Endothelial cell of umbilical vein (primary cell): ENCODE data around the gene LSG1.

Source experiments
- EZH2 ChIP-seq: IDR thresholded peaks from 2 replicates; pipeline ENCODE4 v1.6.1; 2012; ENCODE audit warnings: borderline replicate concordance, low read depth, mild to moderate bottlenecking, moderate library complexity, low read length, inconsistent platforms; ENCODE audit not compliant: severe bottlenecking
- JUN ChIP-seq: IDR thresholded peaks from 2 replicates; pipeline ENCODE4 v1.6.1; 2011; ENCODE audit warnings: borderline replicate concordance, low read depth; ENCODE audit not compliant: insufficient read length, insufficient read depth
- POLR2A ChIP-seq: IDR thresholded peaks from 2 replicates; pipeline ENCODE4 v1.6.1; 2012; ENCODE audit warnings: low read depth, mild to moderate bottlenecking, control low read depth, low read length
- TF ChIP-seq, protein P1 (sequence below), 2 donors: IDR thresholded peaks; 1 replicate in 1 of 2; 2 replicates in 1 of 2; pipeline ENCODE4 v1.5.1; 2011; ENCODE audit warnings: low read length in 2 of 2, mild to moderate bottlenecking in 2 of 2, moderate library complexity in 2 of 2, control low read depth in 1 of 2, inconsistent platforms in 1 of 2, low read depth in 1 of 2; ENCODE audit not compliant: insufficient read depth in 1 of 2; ENCODE audit errors: extremely low read depth in 1 of 2

DNA sequence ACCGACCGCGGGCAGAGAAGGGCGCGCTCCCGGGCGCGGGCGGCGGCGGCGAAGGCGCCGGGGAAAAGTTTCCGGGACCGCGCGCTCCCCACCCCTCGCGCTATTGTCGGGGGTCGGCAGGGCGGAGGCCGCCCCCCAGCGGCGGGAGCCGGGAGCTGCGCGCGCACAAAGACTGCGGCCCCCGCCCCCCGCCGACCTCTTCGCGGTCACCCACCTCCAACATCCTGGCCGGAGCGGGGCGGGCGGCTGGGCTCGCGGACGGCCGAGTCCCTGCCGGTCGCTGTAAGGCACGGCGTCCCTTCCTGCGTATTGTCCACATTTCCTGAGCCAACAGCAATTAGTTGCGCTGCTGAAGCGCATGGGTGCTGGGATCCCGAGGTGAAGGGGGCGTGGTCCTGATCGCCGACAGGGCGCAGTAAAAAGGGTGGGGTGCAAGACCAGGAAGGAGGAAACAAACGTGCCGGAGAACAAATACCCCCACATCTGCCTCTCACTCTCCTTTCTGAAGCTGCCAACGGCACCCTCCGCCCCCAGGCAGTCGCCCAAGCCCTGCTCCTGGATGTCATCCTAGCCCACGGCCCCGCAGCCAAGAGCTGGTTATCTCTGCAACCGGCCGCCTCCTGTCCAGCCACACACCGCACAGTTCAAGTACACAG is 38.5 kb downstream of the LSG1 start, which contains the start of gene TMEM44:
- TF ChIP-seq, protein P1, sequence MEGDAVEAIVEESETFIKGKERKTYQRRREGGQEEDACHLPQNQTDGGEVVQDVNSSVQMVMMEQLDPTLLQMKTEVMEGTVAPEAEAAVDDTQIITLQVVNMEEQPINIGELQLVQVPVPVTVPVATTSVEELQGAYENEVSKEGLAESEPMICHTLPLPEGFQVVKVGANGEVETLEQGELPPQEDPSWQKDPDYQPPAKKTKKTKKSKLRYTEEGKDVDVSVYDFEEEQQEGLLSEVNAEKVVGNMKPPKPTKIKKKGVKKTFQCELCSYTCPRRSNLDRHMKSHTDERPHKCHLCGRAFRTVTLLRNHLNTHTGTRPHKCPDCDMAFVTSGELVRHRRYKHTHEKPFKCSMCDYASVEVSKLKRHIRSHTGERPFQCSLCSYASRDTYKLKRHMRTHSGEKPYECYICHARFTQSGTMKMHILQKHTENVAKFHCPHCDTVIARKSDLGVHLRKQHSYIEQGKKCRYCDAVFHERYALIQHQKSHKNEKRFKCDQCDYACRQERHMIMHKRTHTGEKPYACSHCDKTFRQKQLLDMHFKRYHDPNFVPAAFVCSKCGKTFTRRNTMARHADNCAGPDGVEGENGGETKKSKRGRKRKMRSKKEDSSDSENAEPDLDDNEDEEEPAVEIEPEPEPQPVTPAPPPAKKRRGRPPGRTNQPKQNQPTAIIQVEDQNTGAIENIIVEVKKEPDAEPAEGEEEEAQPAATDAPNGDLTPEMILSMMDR (IDR thresholded peaks at IDR 0.05; ENCODE audit: extremely low read depth in 1 of 2, insufficient read depth in 1 of 2, low read depth in 1 of 2, low read length in 2 of 2): peak; percentile 64 to 79
- TF ChIP-seq EZH2: no peak
- TF ChIP-seq POLR2A: peak; percentile 40
- TF ChIP-seq JUN: no peak
